ENCODE measurements around the gene CACNA1C.

The CACNA1C gene

GRCh38 chr12:2372178-2372577 is 319.4 kb downstream of the CACNA1C start:
- DNase-seq (ENCODE audit: low spot score), result no peak

- no peak for DNase-seq (ENCODE audit: low spot score)
Observed at GRCh38 chr12:2372735-2373134, 319.9 kb downstream of the CACNA1C start.

- no peak for DNase-seq (ENCODE audit: low spot score)
Observed at GRCh38 chr12:2373307-2373706, 320.5 kb downstream of the CACNA1C start.

GRCh38 chr12:2374092-2374906 is 321.5 kb downstream of the CACNA1C start:
- DNase-seq (ENCODE audit: low spot score), result no peak

- no peak for DNase-seq (ENCODE audit: low spot score)
Observed at GRCh38 chr12:2375871-2376270, 323.1 kb downstream of the CACNA1C start.

GRCh38 chr12:2376908-2377657 is 324.3 kb downstream of the CACNA1C start:
- DNase-seq (ENCODE audit: low spot score), result no peak

GRCh38 chr12:2378835-2379330 is 326.1 kb downstream of the CACNA1C start:
- no peak for DNase-seq (ENCODE audit: low spot score)

GRCh38 chr12:2380946-2381345 is 328.2 kb downstream of the CACNA1C start:
- DNase-seq (ENCODE audit: low spot score), result no peak

- DNase-seq (ENCODE audit: low spot score), result no peak
Observed at GRCh38 chr12:2382370-2383155, 329.8 kb downstream of the CACNA1C start.

GRCh38 chr12:2383325-2384028 is 330.7 kb downstream of the CACNA1C start:
- no peak for DNase-seq (ENCODE audit: low spot score)

GRCh38 chr12:2384029-2384386 is 331.2 kb downstream of the CACNA1C start:
- DNase-seq (ENCODE audit: low spot score), result no peak

GRCh38 chr12:2384533-2385351 is 332.0 kb downstream of the CACNA1C start:
- no peak for DNase-seq (ENCODE audit: low spot score)

- no peak for DNase-seq (ENCODE audit: low spot score)
Observed at GRCh38 chr12:2385529-2385928, 332.7 kb downstream of the CACNA1C start.

GRCh38 chr12:2386566-2386965 is 333.8 kb downstream of the CACNA1C start:
- DNase-seq (ENCODE audit: low spot score), result no peak

GRCh38 chr12:2387103-2387834 is 334.5 kb downstream of the CACNA1C start:
- DNase-seq (ENCODE audit: low spot score), result no peak

GRCh38 chr12:2389079-2389790 is 336.4 kb downstream of the CACNA1C start:
- DNase-seq (ENCODE audit: low spot score), result no peak

GRCh38 chr12:2390133-2390532 is 337.3 kb downstream of the CACNA1C start:
- no peak for DNase-seq (ENCODE audit: low spot score)

- DNase-seq (ENCODE audit: low spot score), result no peak
Observed at GRCh38 chr12:2390850-2391390, 338.1 kb downstream of the CACNA1C start.

- no peak for DNase-seq (ENCODE audit: low spot score)
Observed at GRCh38 chr12:2391740-2392331, 339.0 kb downstream of the CACNA1C start.

All from LoVo (cell line).